IMR-90 (cell line): ENCODE measurements around the gene NELFCD. TPM values are rescaled to one million over a fixed set of nuclear protein-coding genes. Genes with fewer than 3 reads are reported as not detected.

ENCODE experiments used
- ATAC-seq: fragments of 200-7000 bp; cut with Tn5 transposase; 2 replicates; pipeline ENCODE4 v1.9.1; 2020; ENCODE audit warnings: low read depth, mild to moderate bottlenecking, moderate library complexity
- BruUV-seq: library from RNA; stranded (reverse); fragments of 400-500 nt; replicated peaks from 2 replicates; lab custom pipeline; 2021; lab: Mats Ljungman, UMichigan
- CTCF ChIA-PET: fragments of 300-600 bp; formaldehyde crosslinking; extraction: SDS; loops from one replicate; lab custom pipeline; 2021; ENCODE audit warnings: antibody characterized with exemption; lab: Yijun Ruan, JAX
- POLR2A ChIA-PET: fragments of 300-600 bp; sonication (Branson Sonifier 250); formaldehyde crosslinking; loops from one replicate; lab custom pipeline; 2022; ENCODE audit warnings: antibody characterized with exemption; ENCODE audit not compliant: unreplicated experiment; lab: Charles Lee
- DNase-seq: peaks from one replicate; pipeline ENCODE4 v3.0.0; 2013
- H2AFZ ChIP-seq: replicated peaks from 2 replicates; pipeline ENCODE3; 2013; ENCODE audit warnings: low read length, mild to moderate bottlenecking; ENCODE audit not compliant: poor library complexity
- H2AK5ac ChIP-seq: 2 replicates; pipeline ENCODE4 v1.6.1; 2013; ENCODE audit warnings: low read depth, low read length, inconsistent platforms
- H2AK9ac ChIP-seq: replicated peaks from 2 replicates; pipeline ENCODE3; 2013; ENCODE audit warnings: mild to moderate bottlenecking, low read depth, low read length, moderate library complexity; ENCODE audit not compliant: poor library complexity
- H2BK120ac ChIP-seq: 2 replicates; pipeline ENCODE4 v1.6.1; 2013; ENCODE audit warnings: low read depth, low read length, inconsistent platforms
- H2BK15ac ChIP-seq: 3 replicates; pipeline ENCODE4 v1.6.1; 2013; ENCODE audit warnings: low read depth, low read length, inconsistent platforms
- H2BK20ac ChIP-seq: 2 replicates; pipeline ENCODE4 v1.6.1; 2013; ENCODE audit warnings: low read depth, mild to moderate bottlenecking, inconsistent platforms, low read length, moderate library complexity
- H2BK5ac ChIP-seq: 2 replicates; pipeline ENCODE4 v1.6.1; 2013; ENCODE audit warnings: mild to moderate bottlenecking, low read depth, low read length, inconsistent platforms; ENCODE audit not compliant: poor library complexity, severe bottlenecking
- H3K14ac ChIP-seq: replicated peaks from 2 replicates; pipeline ENCODE4 v1.6.1; 2013; ENCODE audit warnings: low read depth, low read length, inconsistent platforms
- H3K18ac ChIP-seq: 2 replicates; pipeline ENCODE4 v1.6.1; 2013; ENCODE audit warnings: low read depth, low read length, control low read depth
- H3K23ac ChIP-seq: 2 replicates; pipeline ENCODE4 v1.6.1; 2013; ENCODE audit warnings: low read depth, low read length, inconsistent platforms
- H3K27ac ChIP-seq: 2 replicates; pipeline ENCODE4 v1.5.1; 2013; ENCODE audit warnings: mild to moderate bottlenecking, control low read depth, low read length; ENCODE audit not compliant: insufficient read depth
- H3K27me3 ChIP-seq: 2 replicates; pipeline ENCODE4 v1.6.1; 2013; ENCODE audit warnings: low read length; ENCODE audit not compliant: control insufficient read depth, insufficient read depth
- H3K36me3 ChIP-seq: 2 replicates; pipeline ENCODE4 v1.6.1; 2013; ENCODE audit warnings: low read length, mixed read lengths; ENCODE audit not compliant: control insufficient read depth, insufficient read depth
- H3K4ac ChIP-seq: 2 replicates; pipeline ENCODE4 v1.6.1; 2013; ENCODE audit warnings: low read depth, low read length, inconsistent platforms
- H3K4me1 ChIP-seq: 2 replicates; pipeline ENCODE4 v1.6.1; 2013; ENCODE audit warnings: low read length, mixed read lengths; ENCODE audit not compliant: control insufficient read depth, insufficient read depth
- H3K4me2 ChIP-seq: 2 replicates; pipeline ENCODE4 v1.6.1; 2013; ENCODE audit warnings: low read depth, mild to moderate bottlenecking, control low read depth, low read length, moderate library complexity
- H3K4me3 ChIP-seq: 2 replicates; pipeline ENCODE4 v1.5.1; 2013; ENCODE audit warnings: low read depth, mild to moderate bottlenecking, control low read depth, low read length, moderate library complexity; ENCODE audit not compliant: insufficient read depth
- H3K56ac ChIP-seq: 2 replicates; pipeline ENCODE4 v1.6.1; 2013; ENCODE audit warnings: low read length, inconsistent platforms; ENCODE audit not compliant: insufficient read depth; ENCODE audit errors: extremely low read depth
- H3K79me1 ChIP-seq, 2 experiments: 2 replicates each; pipeline ENCODE4 v1.6.1; 2013; ENCODE audit warnings: low read length in 2 of 2, inconsistent platforms in 1 of 2, low read depth in 1 of 2
- H3K9ac ChIP-seq: 2 replicates; pipeline ENCODE4 v1.6.1; 2013; ENCODE audit warnings: low read depth, low read length, control low read depth
- H3K9me1 ChIP-seq: 2 replicates; pipeline ENCODE4 v1.6.1; 2013; ENCODE audit warnings: low read length, inconsistent platforms; ENCODE audit not compliant: insufficient read depth
- H3K9me3 ChIP-seq: 2 replicates; pipeline ENCODE4 v1.6.1; 2013; ENCODE audit warnings: low read length; ENCODE audit not compliant: control insufficient read depth, insufficient read depth
- H4K20me1 ChIP-seq: 2 replicates; pipeline ENCODE4 v1.6.1; 2013; ENCODE audit warnings: low read length, inconsistent platforms; ENCODE audit not compliant: insufficient read depth
- H4K5ac ChIP-seq: 2 replicates; pipeline ENCODE4 v1.6.1; 2013; ENCODE audit warnings: mild to moderate bottlenecking, low read depth, low read length, control low read depth
- H4K8ac ChIP-seq, 2 experiments: 2 replicates each; pipeline ENCODE4 v1.6.1; 2013; ENCODE audit warnings: low read depth in 2 of 2, low read length in 2 of 2, control low read depth in 1 of 2, inconsistent platforms in 1 of 2
- H4K91ac ChIP-seq: 2 replicates; pipeline ENCODE4 v1.6.1; 2013; ENCODE audit warnings: low read depth, low read length, inconsistent platforms; ENCODE audit not compliant: insufficient read depth
- BHLHE40 ChIP-seq: fragments of 150-350 bp; IDR thresholded peaks from 2 replicates; pipeline ENCODE4 v1.6.1; 2016; ENCODE audit warnings: mild to moderate bottlenecking, low read depth, low read length
- CEBPB ChIP-seq: IDR thresholded peaks from 2 replicates; pipeline ENCODE4 v1.6.1; 2012; ENCODE audit warnings: low read depth, low read length, improper control_type of control experiment
- CHD1 ChIP-seq: IDR thresholded peaks from 2 replicates; pipeline ENCODE4 v1.6.1; 2012; ENCODE audit warnings: low read depth, low read length, improper control_type of control experiment
- CTCF ChIP-seq: conservative IDR thresholded peaks from 2 replicates; pipeline ENCODE4 v1.5.1; 2012; ENCODE audit warnings: mild to moderate bottlenecking, low read depth, low read length, improper control_type of control experiment
- ELK1 ChIP-seq: fragments of 150-350 bp; IDR thresholded peaks from 2 replicates; pipeline ENCODE4 v1.6.1; 2016; ENCODE audit warnings: low read depth, mild to moderate bottlenecking, low read length, moderate library complexity, borderline replicate concordance
- FOS ChIP-seq: fragments of 150-350 bp; IDR thresholded peaks from 2 replicates; pipeline ENCODE4 v1.6.1; 2016; ENCODE audit warnings: low read depth, low read length
- MAFK ChIP-seq: IDR thresholded peaks from 2 replicates; pipeline ENCODE4 v1.6.1; 2012; ENCODE audit warnings: low read depth, low read length, improper control_type of control experiment
- MAZ ChIP-seq: IDR thresholded peaks from 2 replicates; pipeline ENCODE4 v1.6.1; 2012; ENCODE audit warnings: low read depth, mild to moderate bottlenecking, low read length, improper control_type of control experiment, moderate library complexity, borderline replicate concordance
- MXI1 ChIP-seq: IDR thresholded peaks from 2 replicates; pipeline ENCODE4 v1.6.1; 2012; ENCODE audit warnings: low read depth, mild to moderate bottlenecking, low read length, moderate library complexity, borderline replicate concordance
- NFE2L2 ChIP-seq: fragments of 150-350 bp; IDR thresholded peaks from 2 replicates; pipeline ENCODE4 v1.6.1; 2016; ENCODE audit warnings: low read depth, mild to moderate bottlenecking, low read length
- POLR2A ChIP-seq: IDR thresholded peaks from 2 replicates; pipeline ENCODE4 v1.6.1; 2012; ENCODE audit warnings: mild to moderate bottlenecking, low read depth, low read length
- RCOR1 ChIP-seq: IDR thresholded peaks from 2 replicates; pipeline ENCODE4 v1.6.1; 2012; ENCODE audit warnings: mild to moderate bottlenecking, low read length, improper control_type of control experiment; ENCODE audit not compliant: insufficient replicate concordance
- RFX5 ChIP-seq: IDR thresholded peaks from 2 replicates; pipeline ENCODE4 v1.8.0; 2012; ENCODE audit warnings: low read depth, mild to moderate bottlenecking, low read length, moderate library complexity
- SMC3 ChIP-seq: fragments of 150-350 bp; IDR thresholded peaks from 2 replicates; pipeline ENCODE4 v1.6.1; 2016; ENCODE audit warnings: low read depth, mild to moderate bottlenecking, antibody characterized with exemption, low read length, moderate library complexity
- USF2 ChIP-seq: fragments of 150-350 bp; IDR thresholded peaks from 2 replicates; pipeline ENCODE4 v1.6.1; 2017; ENCODE audit warnings: mild to moderate bottlenecking, antibody characterized with exemption, low read length, low read depth
- WGBS, 2 experiments: methylation state at CpG; one replicate each; pipeline versions ENCODE4 v1.1.5 to v1.1.7; 2013; ENCODE audit warnings: missing lambda C conversion rate in 2 of 2; ENCODE audit not compliant: insufficient read length in 1 of 2; ENCODE audit errors: extremely low coverage in 2 of 2; 5-methylcytosine and 5-hydroxymethylcytosine counted together
- dilution Hi-C: fragments of 300-500 bp; cut with HindIII; formaldehyde crosslinking; loops from one replicate; pipeline ENCODE4 v1.14.3; 2018; ENCODE audit warnings: low sequenced_read_pairs; ENCODE audit not compliant: unreplicated experiment
- in situ Hi-C: fragments of 300-500 bp; cut with MboI; formaldehyde crosslinking; loops from 3 replicates; pipeline ENCODE4 v1.14.3; 2019; ENCODE audit warnings: low sequenced_read_pairs, inconsistent platforms, mixed read lengths
- intact Hi-C: fragments of 100-400 bp; cut with micrococcal nuclease; formaldehyde crosslinking; loops from 2 replicates; pipeline ENCODE4 v1.10.0; 2022
- polyA plus RNA-seq, 3 experiments: library from polyadenylated mRNA; depleted of rRNA; stranded (reverse); fragments of >200 nt; gene quantifications; 2 replicates each; pipeline ENCODE4 v1.2.3, GENCODE V29; 2012; ENCODE audit warnings: low replicate concordance in 1 of 3
- total RNA-seq: library from RNA; depleted of rRNA; stranded (reverse); fragments of >200 nt; gene quantifications from 2 replicates; pipeline ENCODE4 v1.2.3, GENCODE V29; 2012

Gene NELFCD
- total and polyA plus RNA-seq, 2 of the 4 experiments (the other 2 are of a cell fraction): 88.9 to 94.1 TPM

- intact Hi-C loops (no loop called here), dilution Hi-C loops (no loop called here), in situ Hi-C loops (no loop called here)
- H4K5ac ChIP-seq: no peak overlapping the region; the same call in 1 of the 2 replicates
- H2AK9ac ChIP-seq: peak overlapping the region; percentile 23
- peak overlapping the region; percentile 80; the same call in 1 of the 2 replicates for H4K91ac ChIP-seq
- H2BK15ac ChIP-seq: no peak overlapping the region; the same call in 2 of the 3 replicates
- H3K4ac ChIP-seq: peak overlapping the region; percentile 48
- no TSS peak for BruUV-seq
- no peaks in the 10 kb centered on the region for H3K36me3 ChIP-seq
- peak overlapping the region; percentile 10; the same call in 1 of the 2 replicates for H2AK5ac ChIP-seq
- DNase-seq: no peak
- WGBS, 2 experiments: 100% methylated on average over 1 of the region's 8 CpGs; no CpG with 5 or more reads in 1 of the 2 experiments
- no peak overlapping the region for H3K23ac ChIP-seq
- H4K8ac ChIP-seq: peak overlapping the region; percentile 52 to 91; a peak in 1 of 4 replicates
- ChIA-PET CTCF (no interaction called here), POLR2A (no interaction called here)
- ATAC-seq: no peak
- peaks cover 27% of the 10 kb centered on the region for H3K4me1 ChIP-seq
- no peak overlapping the region for H2BK5ac ChIP-seq
- H3K4me2 ChIP-seq: no peak overlapping the region
- peaks cover 23% of the 10 kb centered on the region for H3K9me1 ChIP-seq
- H3K14ac ChIP-seq: peak overlapping the region; percentile 14
- peak overlapping the region; percentile 89 for H2BK120ac ChIP-seq
- H3K56ac ChIP-seq: no peak overlapping the region
- no peak overlapping the region for H2AFZ ChIP-seq
- H3K9ac ChIP-seq: no peak overlapping the region
- peaks cover 8 to 14% of the 10 kb centered on the region in 2 experiments; a peak in 2 of 4 replicates for H3K79me1 ChIP-seq
- no peak overlapping the region for H3K27ac ChIP-seq
- no peaks in the 10 kb centered on the region for H3K9me3 ChIP-seq
- H2BK20ac ChIP-seq: no peak overlapping the region
- no peak overlapping the region for H3K18ac ChIP-seq
- no peak overlapping the region for H3K4me3 ChIP-seq
- no peaks in the 10 kb centered on the region for H4K20me1 ChIP-seq
- no peaks in the 10 kb centered on the region for H3K27me3 ChIP-seq
- no peak for TF ChIP-seq NFE2L2
- TF ChIP-seq ELK1: no peak
- no peak for TF ChIP-seq CHD1
- TF ChIP-seq FOS: no peak
- TF ChIP-seq POLR2A: no peak
- no peak for TF ChIP-seq MAZ
- TF ChIP-seq CTCF: no peak
- TF ChIP-seq MAFK: no peak
- TF ChIP-seq SMC3: no peak
- TF ChIP-seq RCOR1: no peak
- TF ChIP-seq USF2: no peak
- TF ChIP-seq CEBPB: no peak
- no peak for TF ChIP-seq RFX5
- no peak for TF ChIP-seq BHLHE40
- TF ChIP-seq MXI1: no peak
These were observed 29.4 kb downstream of the NELFCD start for GRCh38 chr20:59010321-59010994.
